ENCODE measurements around the gene NEGR1. TPM values are rescaled to one million over a fixed set of nuclear protein-coding genes. Genes with fewer than 3 reads are reported as not detected.

The NEGR1 gene
- total RNA-seq, 1 donor from 2014 or later, result 8.6 TPM

DNA sequence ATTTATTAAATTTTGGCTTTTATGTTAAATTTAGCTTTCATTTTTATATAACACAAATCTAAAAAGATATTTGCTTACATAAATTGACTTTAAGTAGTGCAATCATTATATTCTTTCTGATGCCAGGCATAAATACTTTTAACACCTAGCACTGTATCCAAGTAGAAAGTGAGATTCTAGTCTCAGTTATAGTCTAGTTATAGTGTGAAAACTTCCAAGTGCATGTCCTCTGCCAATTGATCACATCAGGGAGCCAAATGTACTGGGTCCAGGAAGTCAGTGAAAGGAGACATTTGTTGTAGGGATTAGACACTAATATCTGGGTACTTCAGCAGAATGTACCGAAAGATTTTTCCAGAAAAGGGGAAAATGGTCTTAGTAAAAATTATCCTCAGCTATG lies 910.8 kb downstream of the NEGR1 start:
- Mint-ChIP-seq H3K4me3 (ENCODE audit: unreplicated experiment) (no peak overlapping the region), H3K27me3 (ENCODE audit: low read depth, unreplicated experiment) (no peaks in the 10 kb centered on the region), H3K4me1 (ENCODE audit: low read depth, unreplicated experiment) (no peaks in the 10 kb centered on the region), H3K9me3 (ENCODE audit: unreplicated experiment) (no peaks in the 10 kb centered on the region), H3K27ac (ENCODE audit: unreplicated experiment) (no peak overlapping the region), H3K36me3 (ENCODE audit: low read depth, unreplicated experiment) (no peaks in the 10 kb centered on the region)
- Histone ChIP-seq H3K27ac (ENCODE audit: low read depth, low read length) (no peak overlapping the region), H3K36me3 (ENCODE audit: insufficient read depth, low read length) (no peaks in the 10 kb centered on the region), H4K20me1 (ENCODE audit: insufficient read depth, low read length) (no peaks in the 10 kb centered on the region), H3K27me3 (ENCODE audit: insufficient read depth, low read length) (no peaks in the 10 kb centered on the region), H2AFZ (ENCODE audit: low read depth, low read length) (no peak overlapping the region), H3K9ac (ENCODE audit: low read length) (no peak overlapping the region), H3K4me2 (ENCODE audit: low read length) (no peak overlapping the region), H3K4me3 (ENCODE audit: insufficient read depth, low read depth, low read length) (no peak overlapping the region), H3K79me2 (ENCODE audit: insufficient read depth, low read length) (no peaks in the 10 kb centered on the region), H3K4me1 (ENCODE audit: insufficient read depth, low read length) (no peaks in the 10 kb centered on the region), H3K9me3 (ENCODE audit: insufficient read depth, low read depth, low read length) (no peaks in the 10 kb centered on the region)
- FAIRE-seq (no peak), DNase-seq (ENCODE audit: low read depth) (no peak)
- no peak for TF ChIP-seq EZH2 (IDR thresholded peaks at IDR 0.05; ENCODE audit: insufficient read depth, low read length)

DNA sequence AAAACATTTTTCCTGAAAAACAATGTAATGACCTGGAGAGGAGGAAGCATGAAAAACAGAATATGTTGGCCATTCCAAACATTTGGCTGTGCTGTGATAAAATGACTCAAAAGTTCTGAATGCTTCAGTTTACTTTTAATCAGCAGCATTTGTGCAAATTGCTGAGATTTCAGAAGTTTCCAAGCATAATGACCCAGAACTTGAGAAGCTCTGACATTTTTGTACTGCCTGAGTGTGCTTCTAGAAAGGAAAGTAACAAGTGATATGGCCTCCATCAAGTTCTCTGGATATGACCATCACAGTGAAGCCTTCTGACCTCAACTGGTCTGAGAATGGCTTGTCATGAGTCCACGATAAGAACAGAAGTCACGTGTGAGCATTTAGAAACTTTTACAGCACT lies 918.1 kb downstream of the NEGR1 start:
- no peak overlapping the region for H3K4me3 Mint-ChIP-seq (ENCODE audit: unreplicated experiment)
- Histone ChIP-seq H3K4me3 (ENCODE audit: insufficient read depth, low read depth, low read length) (no peak overlapping the region), H2AFZ (ENCODE audit: low read depth, low read length) (no peak overlapping the region), H3K27me3 (ENCODE audit: insufficient read depth, low read length) (no peaks in the 10 kb centered on the region), H3K36me3 (ENCODE audit: insufficient read depth, low read length) (no peaks in the 10 kb centered on the region), H3K79me2 (ENCODE audit: insufficient read depth, low read length) (no peaks in the 10 kb centered on the region), H3K27ac (ENCODE audit: low read depth, low read length) (no peak overlapping the region), H3K4me2 (ENCODE audit: low read length) (no peak overlapping the region), H4K20me1 (ENCODE audit: insufficient read depth, low read length) (no peaks in the 10 kb centered on the region), H3K9me3 (ENCODE audit: insufficient read depth, low read depth, low read length) (no peaks in the 10 kb centered on the region), H3K4me1 (ENCODE audit: insufficient read depth, low read length) (peaks cover 6% of the 10 kb centered on the region), H3K9ac (ENCODE audit: low read length) (no peak overlapping the region)
- no peaks in the 10 kb centered on the region for H3K27me3 Mint-ChIP-seq (ENCODE audit: low read depth, unreplicated experiment)
- no peaks in the 10 kb centered on the region for H3K36me3 Mint-ChIP-seq (ENCODE audit: low read depth, unreplicated experiment)
- no peak for TF ChIP-seq EZH2 (IDR thresholded peaks at IDR 0.05; ENCODE audit: insufficient read depth, low read length)
- no peak for TF ChIP-seq CTCF (IDR thresholded peaks at IDR 0.05; ENCODE audit: insufficient read depth, low read depth, low read length)
- H3K4me1 Mint-ChIP-seq (ENCODE audit: low read depth, unreplicated experiment), result peaks cover 3% of the 10 kb centered on the region
- no peak overlapping the region for H3K27ac Mint-ChIP-seq (ENCODE audit: unreplicated experiment)
- DNase-seq (ENCODE audit: low read depth) (peak; percentile 18), FAIRE-seq (no peak)
- peaks cover 2% of the 10 kb centered on the region for H3K9me3 Mint-ChIP-seq (ENCODE audit: unreplicated experiment)

DNA sequence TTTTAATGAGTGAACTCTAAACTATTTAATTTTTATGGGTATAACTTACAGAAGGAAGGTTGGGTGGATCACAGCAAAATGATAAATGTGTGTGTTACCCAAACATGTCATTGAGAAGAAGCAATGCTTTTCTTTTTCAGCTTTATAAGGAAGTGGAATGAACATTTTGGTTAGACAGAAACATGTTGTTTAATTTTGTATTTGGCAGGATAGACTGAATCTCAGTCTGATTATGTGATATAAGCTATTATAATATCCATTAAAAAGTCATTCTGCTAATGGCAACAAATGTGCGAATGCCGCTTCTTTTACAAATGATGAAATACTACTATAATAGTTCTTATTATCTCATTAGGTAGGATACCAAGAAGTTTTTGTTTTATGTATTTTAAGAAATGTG lies 919.6 kb downstream of the NEGR1 start:
- H3K27me3 ChIP-seq (ENCODE audit: insufficient read depth, low read length), result no peaks in the 10 kb centered on the region
- Mint-ChIP-seq H3K36me3 (ENCODE audit: low read depth, unreplicated experiment) (peaks cover 2% of the 10 kb centered on the region), H3K4me1 (ENCODE audit: low read depth, unreplicated experiment) (peaks cover 3% of the 10 kb centered on the region), H3K27ac (ENCODE audit: unreplicated experiment) (no peak overlapping the region), H3K27me3 (ENCODE audit: low read depth, unreplicated experiment) (no peaks in the 10 kb centered on the region), H3K4me3 (ENCODE audit: unreplicated experiment) (no peak overlapping the region), H3K9me3 (ENCODE audit: unreplicated experiment) (peaks cover 2% of the 10 kb centered on the region)
- no peaks in the 10 kb centered on the region for H4K20me1 ChIP-seq (ENCODE audit: insufficient read depth, low read length)
- no peak overlapping the region for H3K4me3 ChIP-seq (ENCODE audit: insufficient read depth, low read depth, low read length)
- no peak overlapping the region for H3K27ac ChIP-seq (ENCODE audit: low read depth, low read length)
- peaks cover 6% of the 10 kb centered on the region for H3K4me1 ChIP-seq (ENCODE audit: insufficient read depth, low read length)
- TF ChIP-seq EZH2 (IDR thresholded peaks at IDR 0.05; ENCODE audit: insufficient read depth, low read length), result no peak
- TF ChIP-seq CTCF (IDR thresholded peaks at IDR 0.05; ENCODE audit: insufficient read depth, low read depth, low read length), result no peak
- H3K9ac ChIP-seq (ENCODE audit: low read length), result no peak overlapping the region
- H3K9me3 ChIP-seq (ENCODE audit: insufficient read depth, low read depth, low read length), result peaks cover 4% of the 10 kb centered on the region
- no peak overlapping the region for H2AFZ ChIP-seq (ENCODE audit: low read depth, low read length)
- H3K36me3 ChIP-seq (ENCODE audit: insufficient read depth, low read length), result no peaks in the 10 kb centered on the region
- H3K79me2 ChIP-seq (ENCODE audit: insufficient read depth, low read length), result no peaks in the 10 kb centered on the region
- DNase-seq (ENCODE audit: low read depth), result no peak
- no peak for FAIRE-seq
- H3K4me2 ChIP-seq (ENCODE audit: low read length), result no peak overlapping the region
